Bronchial epithelial cell (primary cell): Measurements from ENCODE around the gene A3GALT2. TPM values are rescaled to one million over a fixed set of nuclear protein-coding genes. Genes with fewer than 3 reads are reported as not detected.

Experiments
- DNase-seq: peaks from one replicate; pipeline ENCODE4 v3.0.0-alpha.2; 2010; ENCODE audit warnings: low read depth
- FAIRE-seq: peaks from 2 replicates; lab custom pipeline; 2011; peaks lifted over from hg19 to GRCh38; lab: Jason Lieb, UNC
- H3K27me3 ChIP-seq: 2 replicates; pipeline ENCODE4 v1.5.1; 2011; ENCODE audit warnings: low read length; ENCODE audit not compliant: control insufficient read depth, insufficient read depth
- H3K36me3 ChIP-seq: 2 replicates; pipeline ENCODE4 v1.5.1; 2011; ENCODE audit warnings: low read length; ENCODE audit not compliant: control insufficient read depth, insufficient read depth
- H3K4me3 ChIP-seq: 2 replicates; pipeline ENCODE4 v1.5.1; 2011; ENCODE audit warnings: mild to moderate bottlenecking, low read depth, low read length, control low read depth
- total RNA-seq: library from RNA; depleted of rRNA; stranded (reverse); fragments of >200 nt; gene quantifications from 2 replicates; pipeline ENCODE4 v1.2.1, GENCODE V29; 2014
- TF ChIP-seq, protein P1 (sequence below): IDR thresholded peaks from 2 replicates; pipeline ENCODE4 v1.5.1; 2011; ENCODE audit warnings: mild to moderate bottlenecking, moderate library complexity, low read length, control low read depth, inconsistent platforms; ENCODE audit not compliant: insufficient read depth, severe bottlenecking

The A3GALT2 gene
- total RNA-seq, 1 donor from 2014 or later, result not detected

DNA sequence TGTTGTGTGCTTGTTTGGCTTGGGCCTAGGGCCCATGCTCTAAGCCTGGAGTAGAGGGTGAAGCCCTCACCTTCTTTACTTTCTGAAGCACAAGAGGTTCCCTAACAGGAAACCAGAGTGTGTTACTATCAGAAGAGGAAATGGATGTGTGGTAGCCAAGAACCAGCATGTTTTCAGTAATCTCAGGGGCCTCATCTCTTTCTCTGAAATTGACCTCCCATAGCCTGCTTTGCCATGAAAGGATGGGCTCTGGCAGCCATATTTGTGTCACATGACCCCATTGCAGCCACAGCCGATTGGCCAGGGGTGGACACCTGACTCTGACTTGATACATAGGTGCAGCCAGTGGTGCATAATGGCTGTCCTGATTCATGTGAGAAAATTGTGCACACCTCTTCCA, 18.6 kb downstream of the A3GALT2 start:
- peaks cover 1% of the 10 kb centered on the region for H3K36me3 ChIP-seq
- no peak overlapping the region for H3K4me3 ChIP-seq
- DNase-seq (no peak), FAIRE-seq (no peak)
- peaks cover 5% of the 10 kb centered on the region for H3K27me3 ChIP-seq
- TF ChIP-seq, protein P1, sequence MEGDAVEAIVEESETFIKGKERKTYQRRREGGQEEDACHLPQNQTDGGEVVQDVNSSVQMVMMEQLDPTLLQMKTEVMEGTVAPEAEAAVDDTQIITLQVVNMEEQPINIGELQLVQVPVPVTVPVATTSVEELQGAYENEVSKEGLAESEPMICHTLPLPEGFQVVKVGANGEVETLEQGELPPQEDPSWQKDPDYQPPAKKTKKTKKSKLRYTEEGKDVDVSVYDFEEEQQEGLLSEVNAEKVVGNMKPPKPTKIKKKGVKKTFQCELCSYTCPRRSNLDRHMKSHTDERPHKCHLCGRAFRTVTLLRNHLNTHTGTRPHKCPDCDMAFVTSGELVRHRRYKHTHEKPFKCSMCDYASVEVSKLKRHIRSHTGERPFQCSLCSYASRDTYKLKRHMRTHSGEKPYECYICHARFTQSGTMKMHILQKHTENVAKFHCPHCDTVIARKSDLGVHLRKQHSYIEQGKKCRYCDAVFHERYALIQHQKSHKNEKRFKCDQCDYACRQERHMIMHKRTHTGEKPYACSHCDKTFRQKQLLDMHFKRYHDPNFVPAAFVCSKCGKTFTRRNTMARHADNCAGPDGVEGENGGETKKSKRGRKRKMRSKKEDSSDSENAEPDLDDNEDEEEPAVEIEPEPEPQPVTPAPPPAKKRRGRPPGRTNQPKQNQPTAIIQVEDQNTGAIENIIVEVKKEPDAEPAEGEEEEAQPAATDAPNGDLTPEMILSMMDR, result no peak

DNA sequence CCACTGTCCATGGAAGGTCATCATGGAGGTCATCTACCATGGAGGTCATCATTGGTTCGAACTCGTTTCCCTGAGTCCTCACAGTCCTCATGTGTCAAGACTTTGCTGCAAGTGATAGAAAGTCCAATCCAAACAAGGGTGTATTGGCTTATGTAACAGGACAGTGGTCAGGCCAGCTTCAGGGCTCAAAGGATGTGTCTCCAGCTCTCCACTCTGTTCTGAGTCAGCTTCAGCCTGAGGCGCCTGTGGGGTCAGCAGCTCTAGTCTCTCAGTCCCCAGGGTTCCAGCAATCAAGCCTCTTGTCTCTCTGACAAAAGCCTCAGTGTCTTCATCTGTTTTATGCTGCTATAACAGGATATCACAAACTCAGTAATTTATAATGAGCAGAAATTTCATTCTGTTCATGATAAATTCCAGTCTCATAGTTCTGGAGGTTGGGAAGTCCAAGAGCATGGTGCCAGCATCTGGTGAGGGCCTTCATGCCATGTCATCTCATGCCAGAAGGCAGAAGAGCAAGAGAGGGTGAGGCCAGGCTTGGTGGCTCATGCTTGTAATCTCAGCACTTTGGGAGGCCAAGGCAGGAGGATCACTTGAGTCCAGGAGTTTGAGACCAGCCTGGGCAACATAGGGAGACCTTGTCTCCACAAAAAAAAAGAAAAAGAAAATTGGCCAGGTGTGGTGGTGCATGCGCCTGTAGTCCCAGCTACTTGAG, 19.5 kb downstream of the A3GALT2 start:
- Histone ChIP-seq H3K27me3 (peaks cover 3% of the 10 kb centered on the region), H3K36me3 (peaks cover 1% of the 10 kb centered on the region), H3K4me3 (no peak overlapping the region)
- DNase-seq, result no peak
- peak; percentile 89 for FAIRE-seq
- TF ChIP-seq, protein P1, result no peak

DNA sequence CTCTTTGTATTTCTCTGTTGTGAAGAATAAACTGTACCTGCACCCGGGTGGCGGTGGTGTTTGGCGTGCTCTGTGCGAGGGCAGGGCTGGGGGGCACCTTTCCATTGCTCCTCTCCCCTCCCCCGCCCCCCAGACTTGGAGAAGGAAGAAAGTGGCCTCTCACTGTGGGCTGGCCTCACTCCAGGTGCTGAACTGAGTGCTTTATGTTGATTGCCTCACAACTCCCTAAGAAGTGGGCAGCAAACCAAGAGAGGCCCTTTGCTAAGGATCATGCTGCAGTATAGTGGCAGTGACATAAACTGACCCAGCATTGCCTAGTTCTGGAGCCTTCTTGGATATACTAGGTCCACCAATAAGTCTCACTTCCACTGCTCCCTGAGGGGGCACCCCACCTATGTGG, 20.2 kb downstream of the A3GALT2 start:
- Histone ChIP-seq H3K27me3 (no peaks in the 10 kb centered on the region), H3K4me3 (no peak overlapping the region), H3K36me3 (peaks cover 1% of the 10 kb centered on the region)
- TF ChIP-seq, protein P1, result no peak
- DNase-seq (no peak), FAIRE-seq (no peak)

DNA sequence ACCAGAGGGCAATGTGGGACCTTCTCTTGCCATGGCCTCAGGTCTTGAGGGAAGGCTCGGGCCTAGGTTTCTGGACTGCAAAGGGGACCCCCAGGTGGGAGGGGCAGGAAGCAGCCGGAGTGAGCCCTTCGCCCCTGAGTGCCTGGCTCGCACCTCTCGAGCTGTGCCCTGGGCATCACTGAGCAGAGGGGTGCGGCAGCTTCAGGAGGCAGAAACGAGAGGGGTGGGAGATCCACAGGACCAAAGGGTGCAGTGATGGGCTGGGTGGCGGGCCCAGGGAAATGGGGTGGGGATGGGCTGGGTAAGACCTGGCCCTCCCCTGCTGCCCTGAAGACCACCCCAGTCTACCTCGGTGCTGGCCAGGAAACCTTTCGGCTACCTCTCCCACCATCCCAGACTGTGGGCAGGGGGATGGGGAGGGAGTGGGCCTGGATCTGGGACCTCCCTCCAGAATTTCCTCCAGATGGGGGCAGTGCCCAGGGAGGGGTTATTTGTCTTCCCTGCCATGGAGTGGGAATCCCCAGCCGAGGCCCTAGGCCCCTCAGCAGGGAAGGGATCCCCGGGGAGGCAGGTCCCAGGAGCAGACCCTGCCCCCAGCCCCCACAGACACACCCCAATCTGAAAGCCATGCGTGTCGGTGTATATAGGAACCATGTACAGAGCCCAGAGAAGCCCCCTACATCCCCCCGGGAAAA, 21.3 kb downstream of the A3GALT2 start:
- H3K4me3 ChIP-seq, result no peak overlapping the region
- peaks cover 4% of the 10 kb centered on the region for H3K36me3 ChIP-seq
- FAIRE-seq (no peak), DNase-seq (no peak)
- no peaks in the 10 kb centered on the region for H3K27me3 ChIP-seq
- TF ChIP-seq, protein P1, result no peak

DNA sequence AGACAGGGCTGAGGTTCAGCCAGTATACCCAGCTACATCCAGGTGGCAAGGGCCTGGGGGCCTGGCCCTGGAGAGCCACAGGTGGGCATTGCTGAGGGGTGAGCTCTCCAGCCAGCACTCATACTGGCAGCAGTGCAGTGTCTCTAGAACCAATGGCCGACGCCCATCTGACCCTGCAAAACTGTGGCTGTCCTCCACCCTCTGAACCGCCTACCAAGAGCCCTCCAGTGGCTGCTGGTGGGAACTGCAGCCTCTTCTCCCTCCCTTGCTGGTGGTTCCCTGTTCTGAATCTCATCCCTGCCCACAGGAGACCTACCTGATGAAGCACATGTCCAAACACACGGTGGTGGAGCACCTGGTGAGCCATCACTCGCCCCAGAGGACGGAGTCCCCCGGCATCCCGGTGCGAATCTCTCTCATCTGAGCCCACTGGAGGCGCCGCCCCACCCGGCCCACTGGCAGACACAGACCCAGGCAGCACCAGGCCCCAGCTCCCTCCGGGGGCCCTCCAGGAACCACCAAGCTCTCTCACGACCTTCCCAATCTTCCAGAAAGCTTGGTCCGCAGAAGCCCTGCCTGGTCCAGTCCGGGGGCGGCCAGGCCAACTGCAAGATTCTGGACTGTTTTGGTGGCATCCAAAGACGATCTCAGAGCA, 22.1 kb downstream of the A3GALT2 start:
- TF ChIP-seq, protein P1, result peak; percentile 91
- Histone ChIP-seq H3K4me3 (no peak overlapping the region), H3K27me3 (no peaks in the 10 kb centered on the region), H3K36me3 (peaks cover 4% of the 10 kb centered on the region)
- no peak for FAIRE-seq
- peak; percentile 37 for DNase-seq
